Muscle layer of colon (tissue), 2 donors: Measurements from ENCODE around the gene CHP2.
"Not testable (repeated sequence)": the region's sequence is repeated elsewhere in the genome, so short reads cannot be mapped to it uniquely, and the experiment has no call there.

Source experiments
- H3K27ac ChIP-seq: one replicate; pipeline ENCODE4 v1.7.0; 2013; ENCODE audit warnings: low read depth, mild to moderate bottlenecking, low read length, moderate library complexity
- H3K27me3 ChIP-seq, 2 donors: one replicate each; pipeline ENCODE4 v1.7.0; 2013; ENCODE audit warnings: low read length in 2 of 2, mild to moderate bottlenecking in 2 of 2; ENCODE audit not compliant: insufficient read depth in 2 of 2, control insufficient read depth in 1 of 2
- H3K36me3 ChIP-seq: one replicate; pipeline ENCODE4 v1.7.0; 2013; ENCODE audit warnings: mild to moderate bottlenecking, low read length; ENCODE audit not compliant: insufficient read depth
- H3K4me1 ChIP-seq: one replicate; pipeline ENCODE4 v1.7.0; 2013; ENCODE audit warnings: mild to moderate bottlenecking, low read length; ENCODE audit not compliant: insufficient read depth
- H3K4me3 ChIP-seq, 2 donors: one replicate each; pipeline ENCODE4 v1.7.0; 2013; ENCODE audit warnings: low read length in 2 of 2, low read depth in 1 of 2, mild to moderate bottlenecking in 1 of 2, moderate library complexity in 1 of 2
- H3K9ac ChIP-seq: one replicate; pipeline ENCODE4 v1.7.0; 2013; ENCODE audit warnings: low read length
- H3K9me3 ChIP-seq: one replicate; pipeline ENCODE4 v1.7.0; 2013; ENCODE audit warnings: mild to moderate bottlenecking, low read length
- donor health status: abdominal sarcoma.
- donor health status: Adenocarcinoma of cecum.

CHP2 gene

GRCh38 chr16:23754594-23755483 lies at the start of gene CHP2:
Gene CHP2 (plus strand): TSS chr16:23755026. CDS start chr16:23755050, 24 bp downstream.
- H3K4me3 ChIP-seq: peak within 1 kb of the TSS in 1 of 2 donors; percentile 38
- no peaks in the 10 kb centered on the region for H3K36me3 ChIP-seq
- H3K9ac ChIP-seq: no peak within 1 kb of the TSS
- H3K27me3 ChIP-seq: peaks cover 11 to 28% of the 10 kb centered on the region in 2 donors
- H3K4me1 ChIP-seq: no peaks in the 10 kb centered on the region
- no peaks in the 10 kb centered on the region for H3K9me3 ChIP-seq
- H3K27ac ChIP-seq: no peak within 1 kb of the TSS

- peaks cover 4% of the 10 kb centered on the region for H3K9me3 ChIP-seq
- no peaks in the 10 kb centered on the region for H3K4me1 ChIP-seq
- H3K36me3 ChIP-seq: no peaks in the 10 kb centered on the region
- H3K27ac ChIP-seq: no peak overlapping the region
- no peak overlapping the region for H3K4me3 ChIP-seq
- H3K9ac ChIP-seq: no peak overlapping the region
- H3K27me3 ChIP-seq: peaks cover 0 to 3% of the 10 kb centered on the region in 2 donors
These were observed 49.3 kb upstream of the CHP2 start for GRCh38 chr16:23705517-23705902.

GRCh38 chr16:23706439-23706838 lies 48.4 kb upstream of the CHP2 start:
- Histone ChIP-seq H3K27ac (no peak overlapping the region), H3K27me3 (no peaks in the 10 kb centered on the region), H3K4me3 (no peak overlapping the region), H3K9me3 (peaks cover 4% of the 10 kb centered on the region), H3K9ac (no peak overlapping the region), H3K36me3 (no peaks in the 10 kb centered on the region), H3K4me1 (no peaks in the 10 kb centered on the region)

GRCh38 chr16:23709536-23709935 lies 45.3 kb upstream of the CHP2 start:
- no peaks in the 10 kb centered on the region for H3K4me1 ChIP-seq
- no peaks in the 10 kb centered on the region for H3K9me3 ChIP-seq
- H3K27ac ChIP-seq: no peak overlapping the region
- no peak overlapping the region for H3K4me3 ChIP-seq
- no peaks in the 10 kb centered on the region for H3K36me3 ChIP-seq
- H3K9ac ChIP-seq: no peak overlapping the region
- H3K27me3 ChIP-seq: peaks cover 0 to 16% of the 10 kb centered on the region in 2 donors

GRCh38 chr16:23710008-23710407 lies 44.8 kb upstream of the CHP2 start:
- Histone ChIP-seq H3K27ac (no peak overlapping the region), H3K9ac (no peak overlapping the region), H3K4me1 (no peaks in the 10 kb centered on the region), H3K9me3 (no peaks in the 10 kb centered on the region), H3K36me3 (no peaks in the 10 kb centered on the region), H3K4me3 (no peak overlapping the region), H3K27me3 (peaks cover 0 to 16% of the 10 kb centered on the region in 2 donors)

- Histone ChIP-seq H3K27ac (no peak overlapping the region), H3K9me3 (no peaks in the 10 kb centered on the region), H3K9ac (no peak overlapping the region), H3K4me1 (no peaks in the 10 kb centered on the region), H3K4me3 (no peak overlapping the region), H3K27me3 (peaks cover 0 to 16% of the 10 kb centered on the region in 2 donors), H3K36me3 (no peaks in the 10 kb centered on the region)
These were observed 44.3 kb upstream of the CHP2 start for GRCh38 chr16:23710504-23710903.

- no peaks in the 10 kb centered on the region for H3K36me3 ChIP-seq
- H3K9ac ChIP-seq: no peak overlapping the region
- peaks cover 0 to 16% of the 10 kb centered on the region in 2 donors for H3K27me3 ChIP-seq
- H3K4me1 ChIP-seq: no peaks in the 10 kb centered on the region
- no peak overlapping the region for H3K27ac ChIP-seq
- no peak overlapping the region for H3K4me3 ChIP-seq
- H3K9me3 ChIP-seq: no peaks in the 10 kb centered on the region
These were observed 43.0 kb upstream of the CHP2 start for GRCh38 chr16:23711785-23712184.

- Histone ChIP-seq H3K27me3 (peaks cover 0 to 16% of the 10 kb centered on the region in 2 donors), H3K27ac (no peak within 1 kb of the TSS), H3K4me3 (no peak within 1 kb of the TSS), H3K9ac (no peak within 1 kb of the TSS), H3K36me3 (no peaks in the 10 kb centered on the region), H3K4me1 (no peaks in the 10 kb centered on the region), H3K9me3 (no peaks in the 10 kb centered on the region)
These were observed 41.9 kb upstream of the CHP2 start, which contains the start of gene ERN2 for GRCh38 chr16:23712976-23713375. Gene ERN2 (minus strand): TSS chr16:23713222. CDS start chr16:23713187, 35 bp downstream.

GRCh38 chr16:23716484-23716883 lies 38.3 kb upstream of the CHP2 start:
- Histone ChIP-seq H3K27me3 (peaks cover 0 to 16% of the 10 kb centered on the region in 2 donors), H3K4me1 (no peaks in the 10 kb centered on the region), H3K9ac (no peak overlapping the region), H3K27ac (no peak overlapping the region), H3K4me3 (no peak overlapping the region), H3K36me3 (no peaks in the 10 kb centered on the region), H3K9me3 (no peaks in the 10 kb centered on the region)

GRCh38 chr16:23722613-23723240 lies 32.1 kb upstream of the CHP2 start:
- not testable (repeated sequence) for H3K36me3 ChIP-seq, H3K4me1 ChIP-seq, H3K9me3 ChIP-seq, H3K27me3 ChIP-seq, H3K9ac ChIP-seq, H3K4me3 ChIP-seq, H3K27ac ChIP-seq

- Histone ChIP-seq H3K9ac (no peak overlapping the region), H3K36me3 (no peaks in the 10 kb centered on the region), H3K9me3 (no peaks in the 10 kb centered on the region), H3K4me3 (no peak overlapping the region), H3K4me1 (no peaks in the 10 kb centered on the region), H3K27me3 (no peaks in the 10 kb centered on the region), H3K27ac (no peak overlapping the region)
These were observed 30.6 kb upstream of the CHP2 start for GRCh38 chr16:23724096-23724784.
